Measurements from ENCODE around the gene RBM15.

- TF ChIP-seq HDAC6 (IDR thresholded peaks at IDR 0.05; ENCODE audit: low read depth, low read length) (no peak), ZNF251 (CRISPR knock-in tag; IDR thresholded peaks at IDR 0.05) (no peak), JUNB (CRISPR knock-in tag; IDR thresholded peaks at IDR 0.05; ENCODE audit: borderline replicate concordance) (no peak), TCF7L2 (IDR thresholded peaks at IDR 0.05; ENCODE audit: low read depth, low read length) (no peak), POLR2AphosphoS5 (IDR thresholded peaks at IDR 0.05; ENCODE audit: low read depth, low read length) (no peak), DDIT3 (CRISPR knock-in tag; IDR thresholded peaks at IDR 0.05) (no peak), MYC (CRISPR knock-in tag; IDR thresholded peaks at IDR 0.05; ENCODE audit: borderline replicate concordance) (no peak), ATF2 (CRISPR knock-in tag; IDR thresholded peaks at IDR 0.05) (no peak), NCOA2 (CRISPR knock-in tag; IDR thresholded peaks at IDR 0.05) (no peak), HNF4A (CRISPR knock-in tag; IDR thresholded peaks at IDR 0.05) (no peak), EZH2 (conservative IDR thresholded peaks at IDR 0.05; ENCODE audit: low read depth, low read length) (no peak), ZFX (CRISPR knock-in tag; IDR thresholded peaks at IDR 0.05; ENCODE audit: low read depth) (no peak), JUN (CRISPR knock-in tag; IDR thresholded peaks at IDR 0.05) (no peak)
These were observed 9.6 kb downstream of the RBM15 start for GRCh38 chr1:110348771-110349170.

All from HepG2 (cell line).